GM19372 (cell line): ENCODE results near the gene CD48.
"Not testable (repeated sequence)": the region's sequence is repeated elsewhere in the genome, so short reads cannot be mapped to it uniquely, and the experiment has no call there.

ENCODE experiments used
- ATAC-seq: cut with Tn5 transposase; IDR thresholded peaks from one replicate; pipeline ENCODE4 v1.9.1; 2021; ENCODE audit warnings: mild to moderate bottlenecking, low read depth, moderate library complexity; ENCODE audit not compliant: unreplicated experiment

Gene CD48

DNA sequence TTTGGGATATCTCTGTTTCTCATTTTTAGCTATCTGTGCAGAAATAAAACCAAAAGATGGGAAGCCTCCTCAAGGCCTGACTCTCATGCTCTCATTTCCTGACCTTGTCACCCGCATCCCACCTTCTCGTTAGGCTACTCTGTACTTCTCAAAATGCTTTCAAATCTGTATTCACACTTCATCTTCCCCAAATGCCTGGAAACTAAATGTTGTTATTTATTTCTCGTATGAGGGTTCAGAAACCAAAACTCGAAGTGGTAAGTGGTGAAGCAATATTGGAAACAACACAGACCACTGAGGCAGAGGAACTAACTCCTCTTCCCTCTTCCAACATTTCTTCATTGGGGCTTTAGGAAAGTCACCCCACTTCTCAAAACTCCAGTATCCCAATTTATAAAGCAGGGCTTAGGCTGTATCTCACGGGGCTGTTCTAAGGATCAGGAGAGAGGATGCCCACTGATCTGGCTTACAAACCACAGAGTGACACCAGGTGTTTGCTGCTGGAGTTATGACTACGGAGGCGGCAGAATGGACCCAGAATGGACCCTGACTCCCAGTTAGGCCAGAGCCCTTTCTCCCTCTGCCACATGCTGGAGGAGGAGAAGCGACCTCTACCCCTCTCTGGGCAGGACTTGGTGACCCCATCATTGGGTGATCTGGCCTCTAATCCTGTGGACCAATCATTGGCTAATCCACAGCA lies 31.0 kb upstream of the CD48 start:
- ATAC-seq = no peak

DNA sequence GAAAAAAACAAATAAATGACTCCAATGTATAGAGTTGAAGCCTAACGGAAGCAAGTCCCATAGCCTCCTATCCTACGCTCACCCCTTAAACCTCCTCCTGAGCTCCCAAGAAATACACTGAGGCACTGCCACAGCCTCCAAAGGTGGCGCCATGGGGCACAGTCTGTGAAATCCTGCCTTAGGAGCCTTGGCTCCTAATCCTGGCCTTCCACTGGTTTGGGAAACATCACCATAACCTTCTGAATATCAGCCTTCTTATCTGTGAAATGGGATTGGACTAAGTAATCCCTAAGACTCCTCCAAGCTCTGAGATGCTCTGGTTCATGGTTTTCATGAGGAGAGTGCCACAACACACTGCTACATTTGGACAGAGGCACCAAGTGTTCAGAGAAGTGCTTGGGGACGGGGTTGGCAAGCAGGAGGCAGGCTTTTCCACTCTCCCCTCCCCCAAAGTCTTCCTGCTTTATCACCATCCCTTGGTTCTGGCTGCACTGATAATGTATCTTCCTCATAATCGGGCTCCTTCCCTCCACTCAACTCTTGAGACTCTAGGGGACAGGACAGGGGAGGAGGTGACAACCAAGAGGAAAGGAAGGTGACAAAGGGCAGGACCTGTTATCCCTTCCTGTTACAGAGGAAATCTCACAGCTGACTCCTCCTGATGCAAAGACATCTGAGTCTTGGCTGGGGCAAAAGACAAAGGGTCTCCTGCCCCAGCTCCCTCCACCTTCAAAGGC lies 30.2 kb upstream of the CD48 start:
- no peak for ATAC-seq

DNA sequence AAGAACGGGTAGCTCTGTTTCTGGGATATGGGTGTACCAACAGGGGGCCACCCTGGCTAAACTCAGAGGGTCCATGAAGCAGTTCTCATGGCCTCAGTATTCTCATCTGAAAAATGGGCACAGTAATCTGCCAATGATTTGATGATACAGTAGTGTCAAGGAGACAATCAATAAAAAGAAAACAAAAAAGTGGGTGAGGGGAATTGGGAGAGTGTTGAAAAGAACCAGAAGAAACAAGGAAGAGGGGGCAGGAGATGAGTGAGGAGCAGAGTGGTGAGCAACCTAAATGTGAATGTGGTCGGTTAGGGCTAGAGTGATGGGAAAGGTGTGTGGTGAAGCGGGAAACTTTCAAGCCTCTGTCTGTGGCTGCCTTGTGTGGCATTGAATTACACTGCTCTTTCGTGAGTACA lies 29.5 kb upstream of the CD48 start:
- no peak for ATAC-seq

DNA sequence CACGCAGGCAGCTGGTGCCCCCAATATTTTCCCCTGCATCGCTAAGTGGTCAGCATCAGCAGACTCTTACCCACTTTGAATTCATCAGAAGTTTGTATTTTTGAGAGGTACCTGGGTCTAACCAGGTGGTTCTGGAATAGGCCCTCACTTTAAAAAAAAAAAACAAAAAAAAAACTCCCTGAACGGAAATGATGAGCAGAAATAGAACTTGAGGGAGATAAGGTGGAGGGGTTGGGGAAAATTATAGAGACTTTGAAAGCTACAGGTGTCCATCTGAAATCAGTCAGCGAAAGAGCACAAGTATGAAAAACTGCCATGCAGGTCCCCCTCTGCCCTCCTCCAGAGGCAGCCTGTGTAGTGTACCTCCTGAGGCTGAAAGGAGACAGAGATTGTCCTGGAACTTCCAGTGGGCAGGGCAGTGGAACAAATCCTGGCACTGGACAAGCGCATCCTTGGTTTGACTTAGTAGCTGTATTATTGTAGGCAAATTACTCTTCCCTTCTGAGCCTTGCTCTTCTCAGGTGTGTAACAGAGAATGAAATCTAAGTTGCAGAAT lies 28.6 kb upstream of the CD48 start:
- no peak for ATAC-seq

DNA sequence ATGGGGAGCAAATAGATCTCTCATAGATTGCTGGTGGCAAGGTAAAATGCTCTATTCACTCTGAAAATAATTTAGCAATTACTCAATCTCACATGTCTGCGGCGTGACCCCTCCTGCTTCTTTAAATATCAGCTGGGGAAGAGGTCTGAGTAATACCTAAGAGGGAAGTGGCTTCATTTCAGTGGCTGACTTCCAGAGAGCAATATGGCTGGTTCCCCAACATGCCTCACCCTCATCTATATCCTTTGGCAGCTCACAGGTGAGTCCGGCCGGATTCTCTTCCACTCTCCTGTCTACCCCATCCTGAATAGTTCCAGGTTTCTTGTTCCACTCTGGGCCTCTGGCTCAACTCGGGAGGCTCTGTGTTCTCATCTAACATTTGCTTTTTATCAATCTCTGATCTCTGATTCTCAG lies 27.5 kb upstream of the CD48 start, which contains the start of gene SLAMF7:
SLAMF7 (plus strand) TSS at position 150 of the 414 bp plus-strand sequence; CDS start at position 205, 55 bp downstream.
- ATAC-seq = no peak

DNA sequence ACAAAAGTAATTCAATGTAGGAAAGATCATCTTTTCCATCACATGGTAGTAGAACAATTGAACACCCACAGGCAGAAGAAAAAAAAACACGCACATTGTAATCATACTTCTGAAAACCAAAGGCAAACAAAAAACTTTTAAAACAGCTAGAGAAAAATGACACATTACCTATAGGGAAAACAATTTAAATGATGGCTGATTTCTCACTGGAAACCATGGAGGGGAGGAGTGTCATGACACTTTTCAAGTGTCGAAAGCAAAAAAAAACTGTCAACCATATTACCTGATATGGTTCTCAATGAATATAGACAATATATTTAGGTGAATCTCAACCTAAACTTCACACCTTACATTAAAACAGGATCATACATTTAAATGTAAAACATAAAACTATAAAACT lies 26.6 kb upstream of the CD48 start:
- no peak for ATAC-seq

DNA sequence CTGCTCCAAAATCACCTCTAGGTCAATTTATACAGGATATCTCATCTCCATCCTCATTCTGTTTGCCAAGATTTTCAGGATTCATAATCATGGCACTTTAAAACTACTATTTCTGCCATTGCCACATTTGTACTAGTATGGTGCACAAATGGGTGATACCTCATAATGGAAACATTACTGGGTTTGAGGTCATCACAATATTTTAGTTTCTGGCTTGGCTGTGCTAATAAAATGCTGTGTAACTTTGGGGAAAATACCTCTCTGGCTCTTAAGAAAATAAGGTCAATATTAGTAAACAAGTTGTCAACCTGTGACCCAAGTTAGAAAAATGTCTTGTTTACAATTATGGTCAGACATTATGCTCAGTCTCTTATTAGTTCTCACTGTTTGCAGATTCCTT lies 22.7 kb upstream of the CD48 start:
- no peak for ATAC-seq

DNA sequence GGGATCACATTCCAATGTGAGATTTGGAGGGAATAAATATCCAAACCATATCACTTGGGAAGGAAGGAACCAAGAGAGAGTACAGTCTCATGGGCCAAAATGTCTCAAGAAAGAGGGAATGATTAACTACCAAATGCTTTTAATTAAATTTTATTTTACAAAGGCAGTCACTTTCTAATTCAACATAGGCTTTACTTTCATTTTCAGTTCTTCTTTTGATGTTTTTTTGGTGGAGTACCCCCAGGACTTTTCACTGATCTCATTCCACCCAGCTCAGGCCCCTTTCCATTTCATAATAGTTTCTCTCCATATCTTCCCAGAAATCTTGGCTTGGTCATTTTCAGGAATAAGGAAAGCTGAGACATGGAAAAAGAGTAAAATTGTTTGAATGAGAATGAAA lies 22.3 kb upstream of the CD48 start:
- ATAC-seq = no peak

DNA sequence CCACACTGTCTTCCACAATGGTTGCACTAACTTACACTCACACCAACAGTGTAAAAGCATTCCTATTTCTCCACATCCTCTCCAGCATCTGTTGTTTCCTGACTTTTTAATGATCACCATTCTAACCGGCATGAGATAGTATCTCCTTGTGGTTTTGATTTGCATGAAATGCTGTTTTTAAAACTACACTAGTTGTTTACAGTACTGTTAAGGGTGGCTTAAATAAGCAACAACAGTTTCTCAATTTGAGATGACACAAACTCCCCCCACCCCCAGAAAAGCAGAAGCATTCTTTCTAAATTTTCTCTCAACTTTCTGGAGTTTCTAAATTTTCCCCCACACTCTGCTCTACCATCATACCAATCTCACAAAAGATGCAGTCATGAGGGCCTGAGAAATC lies 20.4 kb upstream of the CD48 start:
- ATAC-seq = no peak

DNA sequence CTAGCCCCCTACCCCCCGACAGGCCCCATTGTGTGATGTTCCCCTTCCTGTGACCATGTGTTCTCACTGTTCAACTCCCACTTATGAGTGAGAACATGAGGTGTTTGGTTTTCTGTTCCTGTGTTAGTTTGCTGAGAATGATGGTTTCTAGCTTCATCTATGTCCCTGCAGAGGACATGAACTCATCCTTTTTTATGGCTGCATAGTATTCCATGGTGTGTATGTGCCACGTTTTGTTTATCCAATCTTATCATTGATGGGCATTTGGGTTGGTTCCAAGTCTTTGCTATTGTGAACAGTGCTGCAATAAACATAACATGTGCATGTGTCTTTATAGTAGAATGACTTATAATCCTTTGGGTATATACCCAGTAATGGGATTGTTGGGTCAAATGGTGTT lies 19.9 kb upstream of the CD48 start:
- ATAC-seq = not testable (repeated sequence)

DNA sequence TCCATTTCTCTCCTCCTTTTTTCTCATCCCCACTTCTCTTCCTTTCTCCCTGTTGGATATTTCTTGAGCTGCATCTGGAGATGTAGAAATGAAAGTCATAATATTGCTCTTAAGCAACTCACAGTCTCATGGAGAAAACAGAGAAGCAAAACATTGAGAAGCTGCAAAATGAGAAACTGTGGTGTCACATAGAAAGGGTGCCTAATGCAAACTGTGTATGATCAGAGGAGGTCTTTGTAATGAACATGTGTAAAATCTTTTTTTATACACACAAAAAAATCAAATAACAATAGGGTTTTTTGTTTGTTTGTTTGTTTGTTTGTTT lies 15.7 kb upstream of the CD48 start:
- no peak for ATAC-seq

DNA sequence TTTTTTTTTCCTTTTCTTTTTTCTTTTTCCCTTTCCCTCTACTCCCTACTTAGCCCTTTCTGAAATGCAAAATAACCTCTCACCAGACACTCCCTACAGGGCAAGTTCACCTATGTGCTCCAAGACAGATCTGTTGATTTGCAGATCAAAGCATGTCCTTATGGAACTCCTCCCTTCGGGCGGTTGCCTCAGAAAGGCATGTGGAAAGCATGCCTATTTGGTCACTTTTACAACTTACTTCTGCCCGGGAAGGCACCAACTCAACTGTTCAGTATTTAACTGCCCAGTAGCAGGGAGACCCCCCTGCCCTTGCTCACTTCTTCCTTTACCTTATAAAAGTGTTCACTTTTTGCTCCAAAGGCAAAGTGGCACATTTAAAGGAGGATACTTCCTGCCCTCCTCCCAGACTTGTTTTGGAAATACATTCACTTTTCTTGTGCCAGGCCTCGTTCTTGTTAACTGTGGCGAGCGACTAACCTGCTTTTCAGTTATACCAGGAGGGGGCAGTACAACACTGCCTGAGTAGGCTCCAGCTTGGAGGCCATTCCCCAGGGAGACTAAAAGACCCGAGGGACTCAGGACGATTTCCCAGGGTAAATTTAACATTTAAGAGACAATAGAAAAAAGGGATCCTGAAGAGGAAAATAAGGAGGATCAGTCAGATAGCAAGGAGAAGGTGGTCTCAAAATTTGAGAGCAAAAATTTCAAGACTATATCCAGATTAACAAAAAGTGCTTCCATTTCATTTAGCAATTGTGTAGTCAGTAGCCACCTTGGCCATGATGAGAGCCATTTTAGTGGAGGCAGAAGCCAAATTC lies 15.1 kb upstream of the CD48 start:
- ATAC-seq = no peak

DNA sequence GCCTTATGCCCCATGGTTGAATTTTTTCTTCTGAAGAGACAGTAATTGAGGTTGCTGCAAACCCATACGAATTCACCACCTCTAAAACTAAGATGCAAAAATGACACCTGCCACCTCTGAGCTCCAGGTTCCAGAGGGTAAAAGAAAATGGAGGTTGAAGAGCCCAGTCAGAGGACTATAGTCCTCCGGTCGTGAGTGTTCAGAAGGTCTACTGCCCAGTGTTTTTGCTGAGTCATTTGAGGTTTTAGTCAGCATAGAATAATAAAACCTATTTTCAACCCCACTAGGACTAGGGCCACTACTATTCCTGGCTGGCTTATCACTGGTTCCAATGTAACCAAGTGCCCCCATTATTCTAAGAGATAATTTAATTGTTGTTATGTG lies 14.5 kb upstream of the CD48 start:
- ATAC-seq = no peak

DNA sequence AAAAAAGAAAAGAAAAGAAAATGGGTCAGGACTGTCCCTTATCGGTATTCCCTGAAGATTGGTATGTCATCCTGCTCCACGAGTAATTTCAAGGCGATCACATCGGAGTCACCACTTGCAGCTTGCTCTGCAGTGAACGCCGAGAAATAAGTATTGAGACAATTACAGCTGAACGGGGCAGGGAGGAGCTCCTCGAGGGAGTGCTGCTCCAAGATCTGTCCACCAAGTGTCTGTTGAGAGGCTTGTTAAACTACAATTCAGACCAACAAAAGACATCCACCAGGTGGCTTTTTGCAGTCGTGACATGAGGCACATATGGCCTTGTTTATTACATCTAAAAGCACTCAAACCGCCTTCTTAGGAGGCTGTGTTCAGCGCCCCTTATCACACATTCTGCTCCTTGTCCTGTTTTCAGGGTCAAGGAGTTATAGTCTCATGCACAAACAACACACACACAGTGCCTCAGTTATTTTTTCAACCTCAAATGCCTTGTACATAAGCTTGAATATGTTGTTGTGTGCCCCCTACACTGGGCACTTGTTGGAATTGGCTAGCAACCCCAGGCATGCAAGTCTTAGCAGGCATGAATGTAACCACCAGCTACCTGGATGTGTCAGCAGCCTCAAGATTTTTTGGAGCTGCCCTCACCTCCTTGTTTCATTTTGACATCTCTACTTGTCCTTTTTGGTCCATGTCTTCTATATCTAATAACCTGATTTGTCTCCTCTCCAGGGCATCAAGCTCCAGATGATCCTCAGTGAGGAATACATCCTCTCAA lies 13.0 kb upstream of the CD48 start:
- ATAC-seq = no peak

DNA sequence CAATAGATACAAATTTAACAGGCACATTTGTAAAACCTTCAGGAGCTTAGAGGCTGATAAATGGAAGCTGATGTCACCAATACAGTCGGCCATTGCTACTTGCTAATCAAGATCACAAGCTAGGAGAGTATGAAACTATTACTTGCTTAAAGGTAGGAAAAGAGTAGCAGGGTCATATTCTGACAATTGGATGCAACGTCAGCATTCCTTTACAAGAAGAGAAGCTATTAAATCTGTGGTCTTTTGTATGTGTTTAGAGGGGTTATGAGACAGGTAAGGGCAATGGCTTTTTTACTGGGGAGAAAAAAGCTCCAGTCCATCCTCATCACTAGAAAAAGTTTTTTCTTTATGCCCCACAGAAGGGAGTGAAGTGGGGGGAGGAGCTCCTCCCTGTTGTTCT lies 11.7 kb upstream of the CD48 start:
- no peak for ATAC-seq

DNA sequence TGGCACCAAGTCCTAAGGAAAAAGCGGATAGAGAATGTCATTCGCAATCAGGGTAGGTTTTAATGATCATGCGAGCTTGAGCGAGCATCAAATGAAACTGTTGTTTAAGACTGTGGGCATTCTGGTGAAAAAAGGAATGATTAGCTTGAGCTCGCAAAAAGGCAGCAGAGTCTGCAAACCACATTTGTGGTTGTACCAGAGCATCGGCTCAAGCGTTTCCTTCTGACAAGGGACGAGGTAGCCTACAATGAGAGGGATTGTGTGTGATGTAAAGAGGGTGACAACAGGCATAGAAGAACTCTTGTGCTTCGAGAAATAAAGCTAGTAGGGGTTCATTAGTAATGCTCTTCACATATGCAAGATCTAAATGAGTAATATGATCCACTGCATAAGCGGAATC lies 11.1 kb upstream of the CD48 start:
- ATAC-seq = no peak

DNA sequence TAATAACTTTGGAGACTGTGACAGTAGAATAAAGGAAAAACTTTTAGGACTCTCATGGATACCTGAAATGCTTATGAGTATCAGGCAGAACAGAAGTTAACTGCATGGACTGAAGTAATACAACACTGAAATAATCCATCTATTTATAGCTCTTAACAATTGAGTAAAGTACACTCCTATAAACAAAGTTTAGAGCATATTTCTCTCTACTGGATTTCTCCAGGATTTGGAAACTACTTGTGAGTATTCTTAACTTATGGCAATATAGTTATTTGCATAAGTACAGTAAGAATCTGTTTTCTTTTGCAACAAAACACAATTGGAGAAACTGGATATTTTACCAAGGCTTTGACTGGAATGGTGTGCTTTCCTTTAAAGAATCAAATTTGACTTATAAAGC lies 9.9 kb upstream of the CD48 start:
- ATAC-seq = no peak

DNA sequence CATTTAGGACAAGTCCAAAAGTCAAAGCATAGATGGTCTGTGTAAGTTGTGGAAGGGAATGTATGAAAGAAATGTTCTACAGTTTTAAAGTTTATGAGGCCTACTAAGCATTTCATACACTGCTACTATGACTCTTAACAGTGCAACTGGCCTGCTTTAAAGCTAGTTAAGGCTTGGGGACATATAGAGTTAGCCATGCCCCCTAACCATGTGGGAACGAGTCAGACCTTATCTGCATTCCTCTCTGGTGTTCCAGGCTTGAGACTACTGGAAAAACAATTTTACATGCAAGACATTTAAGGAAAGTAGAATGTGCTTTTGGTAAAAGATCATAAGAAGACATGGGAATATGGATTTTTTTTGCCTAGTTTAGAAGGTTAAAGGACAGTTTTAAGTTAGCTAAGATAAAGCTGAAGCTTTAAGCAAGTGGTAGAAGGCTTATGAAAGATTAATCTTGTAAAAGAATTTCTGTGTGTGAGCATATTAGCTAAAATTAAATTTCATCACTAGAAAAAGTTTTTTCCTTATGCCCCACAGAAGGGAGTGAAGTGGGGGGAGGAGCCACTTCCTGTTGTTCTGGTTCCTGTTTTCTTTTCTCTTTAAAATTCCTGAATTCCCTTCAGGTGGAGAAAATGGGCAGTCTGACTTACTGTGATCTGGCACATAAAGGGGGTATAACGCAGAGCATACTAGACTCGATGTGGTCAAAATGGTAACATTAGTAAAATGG lies 8.9 kb upstream of the CD48 start:
- ATAC-seq = no peak

DNA sequence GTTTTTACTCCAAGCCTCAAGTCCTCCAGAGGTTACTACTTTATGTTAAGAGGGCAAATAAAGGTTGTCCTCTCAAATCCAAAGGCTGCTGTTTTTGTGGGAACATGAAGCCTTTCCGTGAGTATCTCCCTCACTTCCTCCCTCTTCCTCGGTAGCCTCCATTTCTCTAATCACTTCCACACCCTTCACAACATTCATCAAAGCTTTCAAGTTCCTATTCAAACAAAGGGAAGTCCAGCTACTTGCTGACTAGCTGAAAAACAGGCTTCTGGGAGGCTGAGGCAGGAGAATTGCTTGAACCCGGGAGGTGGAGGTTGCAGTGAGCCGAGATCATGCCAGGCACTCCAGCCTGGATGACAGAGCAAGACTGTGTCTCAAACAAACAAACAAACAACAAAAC lies 6.6 kb upstream of the CD48 start:
- no peak for ATAC-seq

DNA sequence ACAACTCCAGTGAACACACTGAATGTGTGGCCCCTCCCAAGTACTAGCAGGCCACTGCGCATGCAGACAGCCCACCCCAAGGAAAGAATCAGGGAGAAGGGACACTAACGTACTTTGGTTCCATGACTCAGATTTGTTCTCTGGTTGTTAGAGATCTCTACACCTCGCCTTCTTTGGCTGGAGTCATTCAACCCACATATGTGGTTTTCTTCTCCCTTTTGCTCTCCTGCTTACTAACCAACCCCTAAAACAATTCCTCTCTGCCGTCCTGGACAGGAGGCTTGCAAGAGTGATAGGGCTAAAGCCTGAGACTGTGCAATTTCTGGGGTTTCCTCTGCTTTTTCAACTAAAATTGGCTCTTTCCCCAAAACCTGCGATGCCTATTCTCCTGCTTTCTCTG lies 5.7 kb upstream of the CD48 start:
- no peak for ATAC-seq
